ENCODE data around the gene SP4. TPM values are rescaled to one million over a fixed set of nuclear protein-coding genes. Genes with fewer than 3 reads are reported as not detected.
A peak's percentile ranks its signal among the peaks of the same experiment; 100 is the strongest.

The SP4 gene
- total RNA-seq, 1 donor from 2014 or later, result 5.9 TPM

DNA sequence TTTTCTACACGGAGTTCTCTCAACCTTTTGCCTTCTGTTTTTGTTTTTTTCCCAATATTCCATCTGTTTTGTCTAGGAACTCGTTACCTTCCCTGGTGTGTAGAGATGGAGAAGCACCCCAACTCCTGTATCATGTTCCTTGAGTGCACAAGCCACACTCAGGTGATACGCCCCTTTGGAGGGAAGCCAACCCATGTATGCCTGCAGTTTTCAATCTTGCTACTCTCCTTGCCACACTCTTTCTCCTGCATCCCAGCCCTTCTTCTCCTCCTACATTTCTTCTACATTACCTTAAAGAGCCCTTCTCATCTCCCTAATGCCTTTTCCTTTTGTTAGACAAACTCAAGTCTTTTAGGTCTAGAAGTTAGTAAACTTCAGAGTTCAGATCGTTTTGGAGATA, 10.2 kb upstream of the SP4 start:
- no peaks in the 10 kb centered on the region for H3K9me3 ChIP-seq (replicated peaks)
- TF ChIP-seq, protein P1, sequence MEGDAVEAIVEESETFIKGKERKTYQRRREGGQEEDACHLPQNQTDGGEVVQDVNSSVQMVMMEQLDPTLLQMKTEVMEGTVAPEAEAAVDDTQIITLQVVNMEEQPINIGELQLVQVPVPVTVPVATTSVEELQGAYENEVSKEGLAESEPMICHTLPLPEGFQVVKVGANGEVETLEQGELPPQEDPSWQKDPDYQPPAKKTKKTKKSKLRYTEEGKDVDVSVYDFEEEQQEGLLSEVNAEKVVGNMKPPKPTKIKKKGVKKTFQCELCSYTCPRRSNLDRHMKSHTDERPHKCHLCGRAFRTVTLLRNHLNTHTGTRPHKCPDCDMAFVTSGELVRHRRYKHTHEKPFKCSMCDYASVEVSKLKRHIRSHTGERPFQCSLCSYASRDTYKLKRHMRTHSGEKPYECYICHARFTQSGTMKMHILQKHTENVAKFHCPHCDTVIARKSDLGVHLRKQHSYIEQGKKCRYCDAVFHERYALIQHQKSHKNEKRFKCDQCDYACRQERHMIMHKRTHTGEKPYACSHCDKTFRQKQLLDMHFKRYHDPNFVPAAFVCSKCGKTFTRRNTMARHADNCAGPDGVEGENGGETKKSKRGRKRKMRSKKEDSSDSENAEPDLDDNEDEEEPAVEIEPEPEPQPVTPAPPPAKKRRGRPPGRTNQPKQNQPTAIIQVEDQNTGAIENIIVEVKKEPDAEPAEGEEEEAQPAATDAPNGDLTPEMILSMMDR (IDR thresholded peaks at IDR 0.05; ENCODE audit: borderline replicate concordance), result no peak
- no peaks in the 10 kb centered on the region for H3K36me3 ChIP-seq
- peaks cover 10% of the 10 kb centered on the region for H3K4me1 ChIP-seq
- peaks cover 13% of the 10 kb centered on the region for H3K27me3 ChIP-seq (ENCODE audit: low read depth)
- no peak overlapping the region for H3K27ac ChIP-seq (replicated peaks)
- DNase-seq, result no peak
- intact Hi-C loops (cut with micrococcal nuclease), result no loop called here
- H3K4me3 ChIP-seq, result no peak overlapping the region

GRCh38 chr7:21422751-21423150, 5.1 kb upstream of the SP4 start:
- TF ChIP-seq, protein P1 (IDR thresholded peaks at IDR 0.05; ENCODE audit: borderline replicate concordance), result no peak
- Histone ChIP-seq H3K27ac (replicated peaks) (no peak overlapping the region), H3K4me3 (no peak overlapping the region), H3K36me3 (no peaks in the 10 kb centered on the region), H3K4me1 (peaks cover 13% of the 10 kb centered on the region), H3K9me3 (replicated peaks) (no peaks in the 10 kb centered on the region), H3K27me3 (ENCODE audit: low read depth) (peaks cover 13% of the 10 kb centered on the region)
- DNase-seq, result no peak
- intact Hi-C loops (cut with micrococcal nuclease), result no loop called here

GRCh38 chr7:21425290-21425689, 2.6 kb upstream of the SP4 start:
- Histone ChIP-seq H3K27ac (replicated peaks) (no peak overlapping the region), H3K4me1 (peaks cover 36% of the 10 kb centered on the region), H3K27me3 (ENCODE audit: low read depth) (peaks cover 8% of the 10 kb centered on the region), H3K9me3 (replicated peaks) (no peaks in the 10 kb centered on the region), H3K36me3 (no peaks in the 10 kb centered on the region), H3K4me3 (no peak overlapping the region)
- TF ChIP-seq, protein P1 (IDR thresholded peaks at IDR 0.05; ENCODE audit: borderline replicate concordance), result no peak
- no peak for DNase-seq
- intact Hi-C loops (cut with micrococcal nuclease), result no loop called here

DNA sequence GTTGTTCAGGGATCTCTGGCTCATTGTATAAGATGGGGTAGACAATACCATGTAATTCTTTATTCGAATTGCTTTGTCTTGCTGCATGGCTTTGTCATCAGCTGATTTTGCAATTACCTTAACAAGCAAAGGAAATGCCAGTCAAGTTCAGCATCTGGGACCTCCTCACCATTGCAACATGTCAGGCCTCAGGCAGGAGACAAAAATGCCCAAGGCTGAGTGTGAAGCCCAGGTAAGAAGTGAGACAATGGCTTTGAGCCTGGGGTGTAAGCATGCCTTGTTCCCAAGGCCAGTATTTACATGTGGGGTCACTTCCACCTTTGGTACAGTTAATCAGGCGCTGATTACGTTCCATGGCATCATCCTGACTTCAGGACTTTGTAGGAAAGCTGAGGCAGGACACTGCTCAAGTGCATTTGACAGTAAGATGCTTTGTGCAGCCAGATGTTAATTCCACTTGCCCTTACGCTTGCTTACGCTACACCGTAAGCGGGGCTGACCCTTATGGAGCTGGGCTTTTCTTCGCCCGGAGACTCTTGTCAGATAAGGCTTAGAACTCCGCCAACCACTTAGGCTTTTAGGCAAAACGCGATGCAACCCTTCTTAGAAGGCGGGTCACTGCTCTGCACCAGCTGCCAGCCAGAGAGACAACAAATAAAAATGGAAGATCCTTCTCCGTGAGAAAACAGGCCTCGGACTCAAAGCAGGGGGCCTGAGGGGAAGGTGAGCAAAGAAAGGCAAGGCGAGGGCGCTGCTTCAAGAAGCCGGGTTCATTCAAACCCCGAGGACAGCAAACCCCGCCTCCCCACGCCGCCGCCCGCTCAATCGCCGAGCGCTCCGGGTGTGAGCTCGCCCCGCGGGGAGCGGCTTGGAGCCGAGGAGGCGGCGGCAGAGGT, 1.3 kb upstream of the SP4 start:
- no peaks in the 10 kb centered on the region for H3K9me3 ChIP-seq (replicated peaks)
- peak overlapping the region; percentile 98 for H3K27ac ChIP-seq (replicated peaks)
- TF ChIP-seq, protein P1 (IDR thresholded peaks at IDR 0.05; ENCODE audit: borderline replicate concordance), result no peak
- intact Hi-C loops (cut with micrococcal nuclease), result no loop called here
- DNase-seq, result no peak
- H3K4me1 ChIP-seq, result peaks cover 49% of the 10 kb centered on the region
- no peaks in the 10 kb centered on the region for H3K36me3 ChIP-seq
- no peaks in the 10 kb centered on the region for H3K27me3 ChIP-seq (ENCODE audit: low read depth)
- H3K4me3 ChIP-seq, result peak overlapping the region; percentile 93

GRCh38 chr7:21427182-21427870, 557 bp upstream of the SP4 start:
- Histone ChIP-seq H3K4me1 (peaks cover 57% of the 10 kb centered on the region), H3K27ac (replicated peaks) (peak overlapping the region; percentile 98), H3K27me3 (ENCODE audit: low read depth) (no peaks in the 10 kb centered on the region), H3K9me3 (replicated peaks) (no peaks in the 10 kb centered on the region), H3K4me3 (peak overlapping the region; percentile 93), H3K36me3 (no peaks in the 10 kb centered on the region)
- peak; percentile 99 for DNase-seq
- TF ChIP-seq, protein P1 (IDR thresholded peaks at IDR 0.05; ENCODE audit: borderline replicate concordance), result peak; percentile 42
- intact Hi-C loops (cut with micrococcal nuclease), result no loop called here
